T47D (cell line): ENCODE results near the gene APOBEC3C.
"Not testable (repeated sequence)": the region's sequence is repeated elsewhere in the genome, so short reads cannot be mapped to it uniquely, and the experiment has no call there.

Experiments used
- DNase-seq, 2 experiments: peaks; one replicate each; pipeline versions ENCODE4 v3.0.0 to v3.0.0-alpha.2; 2011 to 2012; ENCODE audit warnings: low read depth in 1 of 2, low spot score in 1 of 2
- JUND ChIP-seq: IDR thresholded peaks from 2 replicates; pipeline ENCODE4 v1.6.1; 2012; ENCODE audit warnings: low read depth
- in situ Hi-C: cut with HindIII; loops from 2 replicates; pipeline ENCODE4 v1.10.0; 2016; ENCODE audit warnings: low sequenced_read_pairs, low pct_unique_long_range_greater_than_20kb

APOBEC3C gene

DNA sequence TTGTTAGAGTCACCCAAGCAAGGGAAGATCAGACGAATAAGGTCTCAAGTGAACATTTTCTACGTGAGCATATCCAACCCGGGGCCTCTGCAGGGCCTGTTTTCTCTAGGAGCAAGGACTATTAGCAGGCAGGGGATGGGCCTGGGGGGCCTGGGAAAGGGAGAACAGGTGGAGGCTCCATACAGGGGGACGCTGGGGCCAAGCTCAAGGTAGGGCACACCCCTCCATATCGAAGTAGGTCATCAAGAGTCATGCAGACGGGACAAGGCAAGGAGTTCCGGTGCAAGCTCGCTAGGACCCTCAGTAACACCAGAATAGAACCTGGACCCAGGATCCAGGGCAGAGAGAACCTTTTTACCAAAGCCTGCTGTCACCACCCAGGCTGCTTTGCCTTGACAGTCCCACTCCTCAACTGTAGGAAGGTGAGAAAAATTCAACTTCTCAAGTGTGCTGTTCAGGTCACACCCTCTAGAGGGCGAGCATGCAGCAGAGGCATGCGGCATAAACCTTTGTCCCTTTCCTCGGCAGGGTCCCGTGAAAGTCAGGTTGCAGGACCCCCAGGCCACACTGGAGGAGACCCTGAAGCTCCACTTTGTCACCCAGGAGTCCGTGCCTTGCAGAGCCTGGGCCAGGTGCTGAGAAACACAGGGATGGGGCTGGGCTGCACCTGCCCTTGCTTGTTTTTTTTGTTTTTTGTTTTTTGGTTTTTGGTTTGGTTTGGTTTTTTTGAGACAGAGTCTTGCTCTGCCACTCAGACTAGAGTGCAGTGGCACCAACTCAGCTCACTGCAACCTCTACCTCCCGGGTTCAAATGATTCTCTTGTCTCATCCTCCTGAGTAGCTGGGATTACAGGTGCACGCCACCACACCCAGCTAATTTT, 40.5 kb upstream of the APOBEC3C start:
- DNase-seq = peak; percentile 43 to 49
- in situ Hi-C loops = no loop called here
- TF ChIP-seq JUND = no peak

DNA sequence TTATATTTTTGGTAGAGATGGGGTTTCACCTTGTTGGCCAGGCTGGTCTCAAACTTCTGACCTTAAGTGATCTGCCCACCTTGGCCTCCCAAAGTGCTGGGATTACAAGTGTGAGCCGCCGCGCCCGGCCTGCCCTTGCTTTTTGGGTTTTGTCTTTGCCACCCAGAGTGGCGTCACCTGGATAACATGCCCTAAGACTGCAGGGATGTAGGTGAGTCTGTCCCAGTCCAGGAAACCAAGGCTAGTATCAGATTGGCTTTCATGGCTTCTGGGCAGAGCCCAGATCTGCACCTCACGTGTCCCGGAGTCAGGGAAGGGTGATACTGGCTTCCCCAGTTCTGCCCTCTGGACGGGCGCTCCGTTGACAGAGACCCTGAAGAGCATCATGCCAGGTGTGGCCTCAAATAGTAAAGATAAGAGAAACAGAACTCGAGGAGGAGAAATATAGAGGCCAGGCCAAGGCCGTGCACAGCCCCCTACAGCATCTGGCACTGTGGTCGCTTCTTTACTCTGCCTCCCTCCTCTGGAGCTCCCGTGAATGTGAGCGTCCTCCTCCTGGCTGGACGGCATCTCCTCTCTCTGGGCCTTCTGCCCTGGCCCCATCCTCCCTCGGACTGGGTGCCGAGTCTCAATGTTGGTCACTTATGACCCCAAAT, 39.8 kb upstream of the APOBEC3C start:
- no peak for DNase-seq
- in situ Hi-C loops = no loop called here
- no peak for TF ChIP-seq JUND

DNA sequence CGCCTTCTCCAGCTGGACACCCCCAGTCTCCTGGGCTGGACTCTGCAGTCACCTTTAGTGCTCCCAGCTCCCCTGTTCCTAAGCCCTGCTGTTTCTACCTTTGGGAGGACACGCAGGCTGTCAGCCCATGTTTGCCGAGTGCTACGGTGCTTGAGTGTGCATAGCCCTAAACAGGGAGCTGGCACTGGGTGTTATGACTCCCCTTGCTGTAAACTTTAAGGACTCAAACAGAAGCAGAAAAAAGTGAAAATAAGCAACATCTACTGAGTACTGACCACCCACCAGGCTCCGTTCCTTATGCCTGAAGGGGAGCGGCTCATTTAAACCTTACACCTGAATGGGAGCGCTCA, 39.3 kb upstream of the APOBEC3C start:
- no peak for DNase-seq
- TF ChIP-seq JUND = no peak
- in situ Hi-C loops = no loop called here

DNA sequence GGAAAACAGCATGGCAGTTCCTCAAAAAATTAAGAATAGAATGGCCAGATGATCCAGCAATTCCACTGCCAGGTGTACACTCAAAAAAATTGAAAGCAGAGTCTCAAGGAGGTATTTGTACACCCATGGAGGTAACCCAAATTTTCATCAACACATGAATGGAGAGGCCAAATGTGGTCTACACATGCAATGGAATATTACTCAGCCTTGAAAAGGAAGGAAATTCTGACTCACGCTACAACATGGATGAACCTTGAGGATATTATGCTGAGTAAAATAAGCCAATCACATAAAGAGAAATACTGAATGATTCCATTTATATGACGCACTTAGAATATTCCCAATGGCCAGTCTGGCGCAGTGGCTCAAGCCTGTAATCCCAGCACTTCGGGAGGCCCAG, 36.8 kb upstream of the APOBEC3C start:
- in situ Hi-C loops, DNase-seq: not testable (repeated sequence)

DNA sequence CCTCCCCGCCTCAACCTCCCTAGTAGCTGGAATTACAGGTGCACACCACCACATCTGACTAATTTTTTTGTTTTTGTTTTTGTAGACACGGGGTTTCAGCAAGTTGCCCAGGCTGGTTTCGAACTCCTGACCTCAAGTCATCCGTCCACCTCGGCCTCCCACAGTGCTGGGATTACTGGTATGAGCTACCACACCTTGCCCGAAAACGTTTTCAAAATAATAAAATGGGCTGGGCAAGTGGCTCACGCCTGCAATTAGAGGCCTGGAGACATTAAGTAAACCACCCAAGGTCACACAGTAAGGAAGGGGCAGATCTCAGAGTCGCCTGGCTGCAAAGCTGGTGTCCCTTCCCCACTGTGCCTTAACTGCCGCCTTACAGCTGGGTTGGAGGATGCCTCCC, 33.5 kb upstream of the APOBEC3C start:
- in situ Hi-C loops = not testable (repeated sequence)

DNA sequence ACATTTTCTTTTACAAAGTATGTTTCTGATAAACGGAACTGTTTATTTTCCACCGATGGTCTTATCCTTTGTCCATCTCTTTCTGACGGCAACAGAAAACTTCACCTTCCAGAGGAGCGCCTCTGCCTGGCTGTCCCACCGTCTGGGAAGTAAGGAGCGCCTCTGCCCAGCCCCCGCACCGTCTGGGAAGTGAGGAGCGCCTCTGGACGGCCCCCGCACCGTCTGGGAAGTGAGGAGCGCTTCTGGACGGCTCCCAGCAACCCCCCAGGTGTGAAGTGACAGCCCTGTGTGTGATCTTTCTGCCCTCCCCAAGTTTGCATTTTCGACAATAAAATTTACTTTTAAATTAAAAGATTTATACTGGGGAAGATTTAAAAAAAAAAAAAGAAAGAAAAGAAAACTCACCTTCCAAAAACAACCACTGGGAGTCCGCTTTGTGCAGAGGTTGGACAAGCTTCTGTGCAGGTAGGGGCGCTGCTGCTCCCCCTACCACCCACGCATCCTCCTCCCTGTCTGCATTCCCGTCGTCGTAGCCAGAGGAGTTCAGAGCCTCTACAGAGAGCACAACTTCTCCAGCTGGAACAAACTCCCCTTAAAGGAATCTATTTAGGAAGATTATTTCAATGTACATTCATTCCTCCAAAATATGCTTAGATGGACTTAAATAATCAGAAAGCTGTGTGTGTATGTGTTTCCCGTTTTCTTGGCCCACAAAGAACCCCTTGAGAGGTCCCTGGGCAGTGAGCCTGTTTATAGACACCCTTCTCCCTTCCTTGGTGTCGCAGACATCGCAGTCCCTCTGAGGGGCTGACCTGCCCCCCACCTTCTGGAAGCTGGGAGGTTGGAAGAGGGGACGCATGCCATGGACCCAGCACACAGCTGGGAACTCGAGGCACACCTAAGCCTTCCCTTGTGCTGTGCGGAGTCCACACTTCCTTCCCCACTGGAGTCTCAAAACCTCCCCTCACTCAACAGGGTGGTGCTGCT, 32.8 kb upstream of the APOBEC3C start:
- in situ Hi-C loops = no loop called here
- no peak for TF ChIP-seq JUND
- peak; percentile 48 to 65 for DNase-seq

More for the DNA sequence above, 33.5 kb upstream of the APOBEC3C start:
- not testable (repeated sequence) for DNase-seq

DNA sequence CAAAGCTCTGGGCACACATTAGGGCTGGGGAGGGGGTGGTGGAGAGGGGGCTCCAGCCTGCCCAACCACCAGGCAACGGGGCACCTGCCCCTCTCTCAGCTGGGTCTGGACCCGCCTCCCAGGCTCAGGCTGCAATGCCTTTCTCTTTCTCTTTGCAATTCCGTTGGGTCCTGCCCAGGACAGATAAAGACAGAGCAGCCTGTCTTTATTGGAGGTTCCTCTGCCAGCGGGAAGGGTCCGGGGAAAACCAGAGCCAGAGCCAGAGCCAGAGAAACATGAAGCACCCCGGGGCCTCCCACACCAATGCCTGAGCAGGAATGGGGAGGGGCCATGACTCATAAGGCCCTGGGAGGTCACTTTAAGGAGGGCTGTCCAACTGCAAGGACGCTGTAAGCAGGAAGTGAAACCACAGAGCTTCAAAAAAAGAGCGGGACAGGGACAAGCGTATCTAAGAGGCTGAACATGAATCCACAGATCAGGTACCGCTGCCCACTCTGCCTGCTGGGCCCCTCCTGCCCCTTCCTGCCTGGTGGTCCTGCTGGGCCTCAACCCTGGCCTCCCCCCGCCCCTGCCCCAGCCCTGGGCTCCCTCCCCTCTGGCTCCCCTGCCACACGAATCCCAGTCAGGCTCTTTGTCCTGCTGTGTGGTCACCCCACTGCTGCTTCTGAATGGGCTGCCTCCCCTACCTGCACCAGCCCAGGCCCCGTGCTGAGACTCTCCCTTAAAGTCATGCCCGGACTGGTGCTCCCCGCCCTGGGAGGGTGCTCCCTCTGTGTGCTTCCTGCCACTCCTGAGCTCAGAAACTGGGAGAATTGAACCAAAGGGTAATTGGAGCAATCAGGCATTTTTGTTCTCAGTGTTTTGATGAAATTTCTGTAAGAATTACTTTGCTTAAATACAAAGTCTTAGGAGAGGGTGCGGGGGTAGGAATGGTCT, 31.8 kb upstream of the APOBEC3C start, which contains the start of gene APOBEC3B:
Gene APOBEC3B, plus strand, starts transcription at position 356 of the 936 bp plus-strand sequence. Its CDS starts 107 bp downstream, at position 463.
- DNase-seq = peak; percentile 81 to 91
- in situ Hi-C loops = no loop called here
- no peak for TF ChIP-seq JUND

DNA sequence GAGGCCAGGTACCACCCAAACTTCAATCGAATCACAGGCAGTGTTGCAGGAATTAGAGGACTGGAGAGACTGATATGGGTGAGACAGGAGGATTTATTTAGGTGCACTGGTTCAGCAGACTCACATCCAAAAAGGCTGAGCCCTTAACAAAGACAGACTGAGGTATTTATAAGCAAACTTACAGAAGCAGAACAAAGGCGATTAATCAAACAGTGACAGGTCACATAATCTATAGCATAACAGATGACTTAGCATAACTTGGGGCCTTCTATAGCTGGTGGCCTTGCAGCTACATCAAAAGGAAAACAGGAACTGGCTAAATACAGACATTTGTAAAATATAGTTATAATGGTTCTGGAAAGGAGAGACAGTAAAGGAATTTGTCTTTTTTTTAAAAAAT, 29.8 kb upstream of the APOBEC3C start:
- TF ChIP-seq JUND = no peak
- in situ Hi-C loops = no loop called here
- DNase-seq = no peak

DNA sequence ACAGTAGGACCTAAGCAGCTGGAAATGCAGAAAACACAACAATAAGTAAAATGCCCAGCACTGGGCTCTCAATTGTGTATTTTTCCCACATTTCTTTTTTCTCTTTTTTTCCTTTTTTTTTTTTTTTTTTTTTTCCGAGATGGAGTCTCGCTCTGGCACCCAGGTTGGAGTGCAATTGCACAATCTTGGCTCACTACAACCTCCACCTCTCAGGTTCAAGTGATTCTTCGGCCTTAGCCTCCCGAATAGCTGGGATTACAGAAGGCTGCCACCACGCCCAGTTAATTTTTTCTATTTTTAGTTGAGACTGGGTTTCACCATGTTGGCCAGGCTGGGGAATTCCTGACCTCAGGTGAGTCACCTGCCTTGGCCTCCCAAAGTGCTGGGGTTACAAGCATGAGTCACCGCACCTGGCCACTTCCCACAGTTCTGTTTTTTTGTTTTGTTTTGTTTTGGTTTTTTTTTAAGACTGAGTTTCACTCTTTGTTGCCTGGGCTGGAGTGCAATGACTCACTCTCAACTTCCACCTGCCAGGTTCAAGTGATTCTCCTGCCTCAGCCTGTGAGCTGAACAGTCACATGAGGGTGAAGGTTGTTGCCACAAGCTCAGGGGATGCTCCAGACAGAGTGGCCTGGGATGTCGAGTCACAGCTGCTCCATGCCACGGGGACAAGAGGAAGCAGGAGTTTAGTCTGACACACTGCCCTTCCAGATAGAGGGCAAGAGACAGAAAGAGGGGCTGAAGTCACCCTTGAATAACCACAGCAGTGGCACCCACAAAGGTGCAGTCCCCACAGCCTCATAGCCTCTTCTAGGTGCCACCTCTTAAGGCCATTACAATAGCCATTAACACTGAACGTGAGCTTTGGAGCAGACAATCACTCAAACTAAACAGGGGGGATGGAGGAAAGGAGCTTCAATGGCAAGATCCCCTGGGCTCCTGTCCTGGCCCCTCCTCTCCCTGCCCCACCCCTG, 29.0 kb upstream of the APOBEC3C start:
- in situ Hi-C loops = not testable (repeated sequence)
- peak in 1 of 2 experiments; percentile 40 for DNase-seq

DNA sequence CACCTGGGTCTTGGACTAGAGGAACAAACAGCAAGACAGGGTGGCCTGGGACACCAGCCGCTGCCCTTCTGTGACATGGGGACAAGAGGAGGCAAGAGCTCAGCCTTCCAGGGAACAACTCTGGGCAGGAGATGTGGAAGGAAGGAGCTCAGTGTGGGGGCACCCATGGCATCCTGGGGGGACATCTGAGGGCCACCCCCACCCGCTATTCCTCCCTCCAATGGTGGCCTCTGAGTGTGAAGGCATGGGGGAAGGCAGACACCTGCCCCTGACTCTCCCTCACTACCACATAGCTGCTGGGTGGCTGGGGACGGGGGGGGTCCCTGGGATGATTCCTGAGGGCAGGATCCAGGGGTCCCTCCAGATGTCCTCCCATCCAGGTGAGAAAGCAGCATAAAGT, 27.4 kb upstream of the APOBEC3C start:
- in situ Hi-C loops = no loop called here
- no peak for DNase-seq

More for the DNA sequence above, 27.4 kb upstream of the APOBEC3C start:
- no peak for TF ChIP-seq JUND
